C4-2B (cell line): ENCODE results near the gene GPR17.

Experiments
- H3K27ac ChIP-seq: fragments of 450-650 bp; 2 replicates; pipeline ENCODE4 v1.5.1; 2017
- CTCF ChIP-seq: fragments of 450-650 bp; conservative IDR thresholded peaks from 2 replicates; pipeline ENCODE4 v1.5.1; 2017; ENCODE audit warnings: mild to moderate bottlenecking
- ZFX ChIP-seq: fragments of 450-650 bp; IDR thresholded peaks from 2 replicates; pipeline ENCODE4 v1.6.1; 2017

The GPR17 gene

GRCh38 chr2:127618551-127619202 lies 27.3 kb upstream of the GPR17 start:
- H3K27ac ChIP-seq, result peak overlapping the region; percentile 34
- TF ChIP-seq ZFX, result no peak
- TF ChIP-seq CTCF, result no peak

GRCh38 chr2:127619203-127619590 lies 26.8 kb upstream of the GPR17 start:
- TF ChIP-seq ZFX (no peak), CTCF (no peak)

GRCh38 chr2:127619877-127620705 lies 25.9 kb upstream of the GPR17 start:
- no peak overlapping the region for H3K27ac ChIP-seq

More at GRCh38 chr2:127619203-127619590, 26.8 kb upstream of the GPR17 start:
- H3K27ac ChIP-seq, result no peak overlapping the region

GRCh38 chr2:127620866-127621265 lies 25.1 kb upstream of the GPR17 start:
- no peak overlapping the region for H3K27ac ChIP-seq
- TF ChIP-seq ZFX (no peak), CTCF (no peak)

More at GRCh38 chr2:127619877-127620705, 25.9 kb upstream of the GPR17 start:
- TF ChIP-seq CTCF (no peak), ZFX (no peak)

- H3K27ac ChIP-seq, result no peak overlapping the region
- no peak for TF ChIP-seq CTCF
- no peak for TF ChIP-seq ZFX
Measured at GRCh38 chr2:127621981-127622431, 23.9 kb upstream of the GPR17 start.

- no peak overlapping the region for H3K27ac ChIP-seq
- no peak for TF ChIP-seq CTCF
- TF ChIP-seq ZFX, result no peak
Measured at GRCh38 chr2:127622561-127623387, 23.2 kb upstream of the GPR17 start.
